AG09309 (cell line): ENCODE measurements around the gene TRAP1.
"Not testable (repeated sequence)": the region's sequence is repeated elsewhere in the genome, so short reads cannot be mapped to it uniquely, and the experiment has no call there.

Source experiments
- DNase-seq: peaks from one replicate; pipeline ENCODE4 v3.0.0-alpha.2; 2010; ENCODE audit warnings: low read depth
- H3K4me3 ChIP-seq: 2 replicates; pipeline ENCODE4 v1.5.1; 2011; ENCODE audit warnings: mild to moderate bottlenecking, low read depth, low read length, moderate library complexity; ENCODE audit not compliant: control insufficient read depth
- TF ChIP-seq, protein P1 (sequence below): IDR thresholded peaks from 2 replicates; pipeline ENCODE4 v1.5.1; 2011; ENCODE audit warnings: mild to moderate bottlenecking, low read depth, low read length, inconsistent platforms; ENCODE audit not compliant: insufficient read depth, control insufficient read depth; ENCODE audit errors: missing control alignments

The TRAP1 gene

DNA sequence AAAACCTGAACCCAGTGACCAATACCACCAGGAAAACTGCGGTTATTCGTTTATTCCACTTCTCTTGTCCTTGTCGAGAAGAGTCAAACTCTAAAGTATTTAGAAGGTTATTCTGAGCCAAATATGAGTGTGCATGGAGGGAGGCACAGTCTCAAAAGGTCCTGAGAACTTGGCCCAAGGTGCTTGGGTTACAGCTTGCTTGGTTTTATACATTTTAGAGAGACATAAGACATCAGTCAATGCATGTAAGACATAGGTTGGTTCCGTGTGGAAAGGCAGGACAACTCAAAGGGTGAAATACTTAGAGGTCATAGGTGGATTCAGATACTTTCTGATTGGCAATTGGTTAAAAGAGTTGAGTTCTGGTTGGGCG, 681 bp upstream of the TRAP1 start:
- peak overlapping the region; percentile 99 for H3K4me3 ChIP-seq
- DNase-seq, result no peak
- TF ChIP-seq, protein P1, sequence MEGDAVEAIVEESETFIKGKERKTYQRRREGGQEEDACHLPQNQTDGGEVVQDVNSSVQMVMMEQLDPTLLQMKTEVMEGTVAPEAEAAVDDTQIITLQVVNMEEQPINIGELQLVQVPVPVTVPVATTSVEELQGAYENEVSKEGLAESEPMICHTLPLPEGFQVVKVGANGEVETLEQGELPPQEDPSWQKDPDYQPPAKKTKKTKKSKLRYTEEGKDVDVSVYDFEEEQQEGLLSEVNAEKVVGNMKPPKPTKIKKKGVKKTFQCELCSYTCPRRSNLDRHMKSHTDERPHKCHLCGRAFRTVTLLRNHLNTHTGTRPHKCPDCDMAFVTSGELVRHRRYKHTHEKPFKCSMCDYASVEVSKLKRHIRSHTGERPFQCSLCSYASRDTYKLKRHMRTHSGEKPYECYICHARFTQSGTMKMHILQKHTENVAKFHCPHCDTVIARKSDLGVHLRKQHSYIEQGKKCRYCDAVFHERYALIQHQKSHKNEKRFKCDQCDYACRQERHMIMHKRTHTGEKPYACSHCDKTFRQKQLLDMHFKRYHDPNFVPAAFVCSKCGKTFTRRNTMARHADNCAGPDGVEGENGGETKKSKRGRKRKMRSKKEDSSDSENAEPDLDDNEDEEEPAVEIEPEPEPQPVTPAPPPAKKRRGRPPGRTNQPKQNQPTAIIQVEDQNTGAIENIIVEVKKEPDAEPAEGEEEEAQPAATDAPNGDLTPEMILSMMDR, result no peak

DNA sequence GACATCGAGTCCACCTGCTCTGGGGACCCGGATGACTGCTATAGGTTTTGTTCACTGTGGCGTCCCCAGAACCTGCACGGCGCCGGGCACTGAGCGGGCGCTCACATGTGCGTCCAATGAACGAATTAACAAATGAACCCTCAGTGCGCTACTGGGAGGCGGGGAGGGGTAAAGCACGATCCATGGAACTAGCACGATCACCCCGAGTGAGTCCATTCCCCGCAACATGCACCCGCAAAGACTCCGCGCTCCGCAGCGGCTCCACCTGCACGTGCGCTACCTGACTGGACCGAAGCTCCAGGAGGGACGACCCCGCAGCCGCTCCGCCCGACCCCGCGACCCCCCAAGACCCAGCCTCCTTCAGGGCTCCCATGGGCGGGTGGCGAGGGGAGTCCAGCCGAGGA, 491 bp downstream of the TRAP1 start:
- TF ChIP-seq, protein P1, result no peak
- no peak for DNase-seq
- H3K4me3 ChIP-seq, result peak overlapping the region; percentile 99

DNA sequence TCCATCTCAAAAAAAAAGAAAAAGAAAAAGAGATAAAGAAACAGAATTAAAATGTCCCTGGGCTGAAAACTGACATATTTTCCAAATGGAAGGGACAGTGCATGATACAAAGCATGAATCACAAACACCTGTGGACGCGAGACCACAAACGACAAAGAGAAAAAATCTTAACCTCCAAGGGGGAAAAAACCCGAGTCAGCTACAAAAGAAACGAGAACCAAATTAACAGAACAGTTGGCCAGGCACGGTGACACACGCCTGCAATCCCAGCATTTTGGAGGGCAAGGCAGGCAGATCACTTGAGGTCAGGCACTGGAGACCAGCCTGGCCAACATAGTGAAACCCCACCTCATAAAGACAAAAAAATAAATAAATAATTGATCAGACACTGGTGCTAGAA, 1.9 kb downstream of the TRAP1 start:
- no peak overlapping the region for H3K4me3 ChIP-seq
- TF ChIP-seq, protein P1, result no peak
- no peak for DNase-seq

DNA sequence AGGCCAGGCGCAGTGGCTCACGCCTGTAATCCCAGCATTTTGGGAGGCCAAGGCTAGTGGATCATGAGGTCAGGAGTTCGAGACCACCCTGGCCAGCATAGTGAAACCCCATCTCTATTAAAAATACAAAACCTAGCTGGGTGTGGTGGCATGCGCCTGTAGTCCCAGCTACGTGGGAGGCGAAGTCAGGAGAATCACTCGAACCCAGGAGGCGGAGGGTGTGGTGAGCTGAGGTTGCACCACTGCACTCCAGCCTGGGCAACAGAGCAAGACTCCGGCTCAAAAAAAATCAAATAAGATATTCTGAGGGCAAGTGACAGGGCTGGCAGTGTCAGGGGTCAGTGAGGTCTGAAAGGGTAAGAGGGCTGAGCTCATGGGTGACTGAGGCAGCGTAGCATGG, 2.9 kb downstream of the TRAP1 start:
- not testable (repeated sequence) for DNase-seq, H3K4me3 ChIP-seq

DNA sequence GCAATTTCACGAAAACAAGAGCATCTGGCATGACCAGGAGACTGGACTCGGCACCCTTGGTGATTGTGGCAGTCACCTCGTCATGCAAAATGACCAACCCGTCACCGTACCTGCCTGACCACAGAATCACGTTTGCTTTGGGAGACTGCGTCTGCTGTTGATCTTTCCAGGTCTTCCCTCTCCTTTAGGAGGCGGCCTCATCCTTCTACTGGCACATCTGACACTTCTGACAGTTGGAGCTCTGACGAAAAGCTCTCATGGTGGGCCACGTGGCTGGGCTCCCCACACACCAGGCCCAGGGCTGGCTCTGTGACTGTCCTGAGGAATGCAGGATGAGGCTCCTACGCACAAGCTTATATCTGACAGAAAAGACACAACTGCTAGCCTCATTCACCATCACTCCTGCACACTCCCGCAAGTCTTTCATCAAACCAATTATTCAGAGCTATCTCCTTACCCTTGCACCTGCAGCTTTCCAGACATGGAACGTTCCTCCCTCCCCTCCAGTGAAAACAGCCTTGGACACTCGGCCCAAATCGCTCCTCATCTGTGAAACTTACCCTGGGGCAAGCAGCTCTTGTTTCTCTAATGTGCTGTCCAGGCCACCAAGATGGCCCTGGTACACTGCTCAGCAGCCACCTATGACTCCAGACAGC, 3.6 kb downstream of the TRAP1 start:
- DNase-seq, result no peak
- TF ChIP-seq, protein P1, result no peak
- no peak overlapping the region for H3K4me3 ChIP-seq

DNA sequence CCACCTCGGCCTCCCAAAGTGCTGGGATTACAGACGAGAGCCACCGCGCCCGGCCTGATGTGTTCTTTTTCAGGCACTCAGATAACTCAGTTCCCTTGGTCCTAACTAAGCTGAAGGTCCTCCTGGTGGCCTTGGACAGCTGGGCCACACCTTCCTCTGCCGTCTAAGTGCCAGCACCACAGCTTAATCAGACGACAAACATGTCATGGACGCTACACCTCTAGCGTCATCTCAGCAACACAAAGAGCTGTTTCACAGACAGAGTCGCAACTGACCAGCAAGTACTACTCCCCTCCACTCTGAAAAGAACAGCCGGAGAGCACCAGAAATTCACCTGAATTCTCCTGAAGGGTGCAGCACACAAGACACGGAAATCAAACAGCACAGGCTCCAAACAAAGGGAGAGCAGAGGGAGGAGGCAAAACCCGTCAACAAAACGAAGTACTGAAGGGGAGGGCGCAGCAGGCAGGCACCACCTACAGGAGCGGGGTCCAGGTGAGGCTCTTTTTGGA, 4.4 kb downstream of the TRAP1 start:
- no peak for DNase-seq
- TF ChIP-seq, protein P1, result no peak
- H3K4me3 ChIP-seq, result no peak overlapping the region

DNA sequence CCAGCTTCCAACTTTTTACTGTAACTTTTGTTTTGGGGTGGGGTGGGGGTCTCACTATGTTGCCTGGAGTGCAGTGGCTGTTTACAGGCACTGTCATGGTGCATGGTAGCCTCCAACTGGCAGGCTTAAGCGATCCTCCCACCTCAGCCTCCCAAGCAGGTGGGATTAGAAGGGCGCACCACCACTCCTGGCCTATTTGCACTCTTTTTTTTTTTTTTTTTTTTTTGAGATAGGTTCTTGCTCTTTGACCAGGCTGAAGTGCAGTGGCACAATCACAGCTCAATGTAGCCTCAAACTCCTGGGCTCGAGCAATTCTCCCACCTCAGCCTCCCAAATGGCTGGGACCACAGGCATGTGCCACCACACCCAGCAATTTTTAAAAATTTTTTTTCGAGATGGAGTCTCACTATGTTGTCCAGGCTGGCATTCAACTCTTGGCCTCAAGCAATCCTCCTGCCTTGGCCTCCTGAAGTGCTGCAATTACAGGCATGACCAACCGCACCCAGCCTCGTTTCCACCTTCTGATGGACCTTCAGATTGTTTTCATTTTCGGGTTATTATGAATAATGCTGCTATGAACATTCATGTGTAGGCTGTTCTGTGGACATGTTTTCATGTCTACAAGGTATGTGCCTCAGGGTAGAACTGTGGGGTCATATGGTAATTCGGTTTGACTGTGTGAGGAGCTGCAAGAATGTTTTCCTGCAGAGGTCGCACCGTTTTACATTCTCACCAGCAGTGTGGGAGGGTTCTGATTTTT, 10.9 kb downstream of the TRAP1 start:
- no peak for DNase-seq
- no peak overlapping the region for H3K4me3 ChIP-seq
- TF ChIP-seq, protein P1, result no peak
